ENCODE data around the gene SAP25.
A peak's percentile ranks its signal among the peaks of the same experiment; 100 is the strongest.
"Not testable (repeated sequence)": the region's sequence is repeated elsewhere in the genome, so short reads cannot be mapped to it uniquely, and the experiment has no call there.

The SAP25 gene

DNA sequence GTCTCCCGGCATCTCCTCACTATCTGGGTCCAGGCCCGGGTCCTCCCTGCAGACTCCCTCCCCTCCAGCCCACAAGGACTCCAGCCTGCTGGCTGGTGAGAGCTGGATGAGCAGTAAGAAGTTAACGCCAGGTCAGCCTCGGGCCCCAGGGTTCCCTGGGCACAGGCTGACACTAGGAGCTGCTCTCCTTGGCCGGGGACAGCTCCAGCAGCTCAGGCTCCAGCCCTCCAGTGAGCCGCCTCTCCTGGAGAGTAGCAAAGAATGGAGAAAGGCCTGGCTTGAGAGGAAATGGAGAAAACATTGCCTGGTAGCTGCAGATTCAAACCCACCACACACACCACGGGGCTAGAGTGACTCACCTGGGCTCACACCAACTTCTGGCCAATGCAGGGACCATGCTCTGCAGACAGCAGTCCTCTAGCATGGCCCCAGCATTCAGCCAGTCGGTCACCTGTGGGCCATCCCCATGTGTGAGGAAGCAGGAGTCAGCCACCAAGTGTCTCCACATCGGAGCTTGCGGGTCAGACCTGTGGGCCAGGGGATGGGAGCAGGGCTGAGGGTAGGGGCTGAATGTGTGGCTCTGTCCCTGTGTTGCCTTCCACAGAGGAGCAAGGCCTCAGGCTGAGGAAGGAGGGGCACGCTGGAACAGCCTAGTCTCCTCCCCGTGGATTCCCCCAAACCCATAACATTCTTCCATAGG, 6.5 kb downstream of the SAP25 start:
- H3K79me2 ChIP-seq (ENCODE audit: control insufficient read depth, insufficient read depth, low read length): no peaks in the 10 kb centered on the region
- no peak overlapping the region for H3K18ac ChIP-seq (ENCODE audit: low read length)
- no peak overlapping the region for H2BK15ac ChIP-seq (replicated peaks; ENCODE audit: low read depth)
- no peak overlapping the region for H3K4me3 ChIP-seq (ENCODE audit: low read length)
- no peak for DNase-seq
- H3K27me3 ChIP-seq (ENCODE audit: insufficient read depth, low read length, poor library complexity): no peaks in the 10 kb centered on the region
- H2AK5ac ChIP-seq (ENCODE audit: low read length): no peak overlapping the region
- no peak overlapping the region for H3K27ac ChIP-seq (ENCODE audit: low read depth, low read length)
- no peak overlapping the region for H4K8ac ChIP-seq (ENCODE audit: low read depth, low read length)
- no peak overlapping the region for H3K56ac ChIP-seq (ENCODE audit: low read length)
- H3K9ac ChIP-seq (ENCODE audit: low read length): no peak overlapping the region
- H3K4ac ChIP-seq (ENCODE audit: low read depth, low read length): no peak overlapping the region
- no peaks in the 10 kb centered on the region for H3K79me1 ChIP-seq (ENCODE audit: low read length)
- H3K23ac ChIP-seq (ENCODE audit: low read length): no peak overlapping the region
- no peak overlapping the region for H2BK120ac ChIP-seq (ENCODE audit: low read depth, low read length)
- peaks cover 10% of the 10 kb centered on the region for H3K4me1 ChIP-seq (ENCODE audit: control insufficient read depth, low read depth, low read length)
- no peaks in the 10 kb centered on the region for H3K36me3 ChIP-seq (ENCODE audit: control insufficient read depth, insufficient read depth, low read length)
- WGBS (ENCODE audit: extremely low coverage, insufficient coverage, low lambda C conversion rate): no CpG with 5 or more reads among the region's 12 CpGs
- no peak overlapping the region for H4K5ac ChIP-seq (ENCODE audit: low read length)
- H3K4me2 ChIP-seq (ENCODE audit: low read length): no peak overlapping the region
- H2BK5ac ChIP-seq (ENCODE audit: low read length): no peak overlapping the region

DNA sequence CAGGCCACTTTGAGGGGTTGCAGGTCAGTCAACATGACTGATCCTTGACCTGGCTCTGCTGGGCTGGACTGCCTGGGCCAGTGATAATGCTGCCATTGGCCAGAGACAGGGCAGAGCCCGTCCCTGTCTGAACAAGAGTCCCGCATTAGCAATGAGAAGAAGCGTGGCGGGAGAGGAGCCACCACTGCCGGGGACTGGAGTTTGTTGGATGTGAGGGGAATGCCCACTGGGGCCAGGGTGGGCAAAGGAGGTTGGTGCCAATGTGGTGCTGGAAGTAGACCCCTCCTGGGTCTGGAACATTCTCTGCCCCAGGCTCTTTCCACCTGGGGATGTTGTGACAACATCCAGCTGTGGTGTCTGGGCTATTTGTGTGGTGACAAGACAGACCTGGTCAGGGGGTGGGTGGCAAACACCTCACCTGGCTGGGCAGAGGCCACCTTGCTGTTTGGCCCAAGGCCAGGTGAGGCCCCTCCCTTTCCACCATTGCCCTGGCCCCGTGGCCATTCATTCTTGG, 7.6 kb downstream of the SAP25 start:
- H3K56ac ChIP-seq (ENCODE audit: low read length): no peak overlapping the region
- no peak overlapping the region for H2AK5ac ChIP-seq (ENCODE audit: low read length)
- no peak for DNase-seq
- no peak overlapping the region for H4K5ac ChIP-seq (ENCODE audit: low read length)
- H3K4me2 ChIP-seq (ENCODE audit: low read length): no peak overlapping the region
- no peaks in the 10 kb centered on the region for H3K36me3 ChIP-seq (ENCODE audit: control insufficient read depth, insufficient read depth, low read length)
- H3K4me1 ChIP-seq (ENCODE audit: control insufficient read depth, low read depth, low read length): peaks cover 2% of the 10 kb centered on the region
- H3K23ac ChIP-seq (ENCODE audit: low read length): no peak overlapping the region
- H4K8ac ChIP-seq (ENCODE audit: low read depth, low read length): no peak overlapping the region
- H2BK5ac ChIP-seq (ENCODE audit: low read length): no peak overlapping the region
- H3K27me3 ChIP-seq (ENCODE audit: insufficient read depth, low read length, poor library complexity): no peaks in the 10 kb centered on the region
- H2BK120ac ChIP-seq (ENCODE audit: low read depth, low read length): no peak overlapping the region
- WGBS (ENCODE audit: extremely low coverage, insufficient coverage, low lambda C conversion rate): no CpG with 5 or more reads among the region's 6 CpGs
- H2BK15ac ChIP-seq (replicated peaks; ENCODE audit: low read depth): no peak overlapping the region
- H3K9ac ChIP-seq (ENCODE audit: low read length): no peak overlapping the region
- no peak overlapping the region for H3K18ac ChIP-seq (ENCODE audit: low read length)
- no peak overlapping the region for H3K4me3 ChIP-seq (ENCODE audit: low read length)
- no peak overlapping the region for H3K4ac ChIP-seq (ENCODE audit: low read depth, low read length)
- H3K79me2 ChIP-seq (ENCODE audit: control insufficient read depth, insufficient read depth, low read length): no peaks in the 10 kb centered on the region
- no peak overlapping the region for H3K27ac ChIP-seq (ENCODE audit: low read depth, low read length)
- H3K79me1 ChIP-seq (ENCODE audit: low read length): no peaks in the 10 kb centered on the region

- Histone ChIP-seq H3K27me3 (ENCODE audit: insufficient read depth, low read length, poor library complexity) (no peaks in the 10 kb centered on the region), H3K27ac (ENCODE audit: low read depth, low read length) (no peak overlapping the region), H4K8ac (ENCODE audit: low read depth, low read length) (no peak overlapping the region), H2BK5ac (ENCODE audit: low read length) (no peak overlapping the region), H3K9ac (ENCODE audit: low read length) (no peak overlapping the region), H3K4me2 (ENCODE audit: low read length) (no peak overlapping the region), H2AK5ac (ENCODE audit: low read length) (no peak overlapping the region), H3K23ac (ENCODE audit: low read length) (no peak overlapping the region), H4K5ac (ENCODE audit: low read length) (no peak overlapping the region), H3K4ac (ENCODE audit: low read depth, low read length) (no peak overlapping the region), H3K4me3 (ENCODE audit: low read length) (no peak overlapping the region), H3K36me3 (ENCODE audit: control insufficient read depth, insufficient read depth, low read length) (no peaks in the 10 kb centered on the region), H3K79me2 (ENCODE audit: control insufficient read depth, insufficient read depth, low read length) (no peaks in the 10 kb centered on the region), H2BK120ac (ENCODE audit: low read depth, low read length) (no peak overlapping the region), H3K79me1 (ENCODE audit: low read length) (no peaks in the 10 kb centered on the region), H3K4me1 (ENCODE audit: control insufficient read depth, low read depth, low read length) (no peaks in the 10 kb centered on the region), H3K56ac (ENCODE audit: low read length) (no peak overlapping the region), H2BK15ac (replicated peaks; ENCODE audit: low read depth) (no peak overlapping the region), H3K18ac (ENCODE audit: low read length) (no peak overlapping the region)
- no CpG with 5 or more reads among the region's 11 CpGs for WGBS (ENCODE audit: extremely low coverage, insufficient coverage, low lambda C conversion rate)
- no peak for DNase-seq
Observed at GRCh38 chr7:100565133-100565571, 8.5 kb downstream of the SAP25 start.

- not testable (repeated sequence) for H3K18ac ChIP-seq (ENCODE audit: low read length)
Observed at GRCh38 chr7:100564405-100564804, 9.3 kb downstream of the SAP25 start.

GRCh38 chr7:100563809-100564400, 9.8 kb downstream of the SAP25 start:
- Histone ChIP-seq H3K36me3 (ENCODE audit: control insufficient read depth, insufficient read depth, low read length) (no peaks in the 10 kb centered on the region), H3K4me1 (ENCODE audit: control insufficient read depth, low read depth, low read length) (no peaks in the 10 kb centered on the region), H4K5ac (ENCODE audit: low read length) (no peak overlapping the region), H3K56ac (ENCODE audit: low read length) (no peak overlapping the region), H3K27me3 (ENCODE audit: insufficient read depth, low read length, poor library complexity) (no peaks in the 10 kb centered on the region), H3K23ac (ENCODE audit: low read length) (no peak overlapping the region), H4K8ac (ENCODE audit: low read depth, low read length) (no peak overlapping the region), H3K4me3 (ENCODE audit: low read length) (no peak overlapping the region), H2BK5ac (ENCODE audit: low read length) (no peak overlapping the region), H3K79me2 (ENCODE audit: control insufficient read depth, insufficient read depth, low read length) (no peaks in the 10 kb centered on the region), H3K4me2 (ENCODE audit: low read length) (no peak overlapping the region), H3K4ac (ENCODE audit: low read depth, low read length) (no peak overlapping the region), H3K79me1 (ENCODE audit: low read length) (no peaks in the 10 kb centered on the region), H3K27ac (ENCODE audit: low read depth, low read length) (no peak overlapping the region), H2AK5ac (ENCODE audit: low read length) (no peak overlapping the region), H2BK120ac (ENCODE audit: low read depth, low read length) (no peak overlapping the region), H3K18ac (ENCODE audit: low read length) (no peak overlapping the region), H2BK15ac (replicated peaks; ENCODE audit: low read depth) (no peak overlapping the region), H3K9ac (ENCODE audit: low read length) (no peak overlapping the region)
- WGBS (ENCODE audit: extremely low coverage, insufficient coverage, low lambda C conversion rate): no CpG with 5 or more reads among the region's 12 CpGs
- peak; percentile 81 for DNase-seq

More at GRCh38 chr7:100564405-100564804, 9.3 kb downstream of the SAP25 start:
- H3K4me2 ChIP-seq (ENCODE audit: low read length); H3K36me3 ChIP-seq (ENCODE audit: control insufficient read depth, insufficient read depth, low read length); H3K23ac ChIP-seq (ENCODE audit: low read length); H2BK15ac ChIP-seq (replicated peaks; ENCODE audit: low read depth); H2AK5ac ChIP-seq (ENCODE audit: low read length); H3K4ac ChIP-seq (ENCODE audit: low read depth, low read length); H4K8ac ChIP-seq (ENCODE audit: low read depth, low read length); H3K27me3 ChIP-seq (ENCODE audit: insufficient read depth, low read length, poor library complexity); H2BK5ac ChIP-seq (ENCODE audit: low read length); H3K79me2 ChIP-seq (ENCODE audit: control insufficient read depth, insufficient read depth, low read length); H3K27ac ChIP-seq (ENCODE audit: low read depth, low read length); H3K4me3 ChIP-seq (ENCODE audit: low read length); DNase-seq; H3K79me1 ChIP-seq (ENCODE audit: low read length); H3K56ac ChIP-seq (ENCODE audit: low read length); H4K5ac ChIP-seq (ENCODE audit: low read length); H2BK120ac ChIP-seq (ENCODE audit: low read depth, low read length); H3K4me1 ChIP-seq (ENCODE audit: control insufficient read depth, low read depth, low read length); H3K9ac ChIP-seq (ENCODE audit: low read length): not testable (repeated sequence)
- no CpG with 5 or more reads among the region's 6 CpGs for whole genome bisulfite sequencing (ENCODE audit: extremely low coverage, insufficient coverage, low lambda C conversion rate)

Data from mesendoderm (in vitro differentiated cells).